RWPE2 (cell line): ENCODE data around the gene ULBP3.
A peak's percentile ranks its signal among the peaks of the same experiment; 100 is the strongest.

ENCODE experiments used
- ATAC-seq: fragments of 200-7000 bp; cut with Tn5 transposase; 3 replicates; pipeline ENCODE4 v1.9.1; 2021; ENCODE audit warnings: low read depth
- DNase-seq: peaks from one replicate; pipeline ENCODE4 v3.0.0-alpha.2; 2020; ENCODE audit warnings: low spot score
- H3K27ac ChIP-seq: fragments of 450-650 bp; 2 replicates; pipeline ENCODE4 v1.5.1; 2017; ENCODE audit warnings: mild to moderate bottlenecking; ENCODE audit not compliant: poor library complexity, severe bottlenecking
- H3K27me3 ChIP-seq: fragments of 250-450 bp; sonication (Bioruptor Pico); 2 replicates; pipeline ENCODE4 v1.5.1; 2021; ENCODE audit warnings: mild to moderate bottlenecking, moderate library complexity; ENCODE audit not compliant: insufficient read depth, poor library complexity, severe bottlenecking
- H3K36me3 ChIP-seq: fragments of 250-450 bp; sonication (Bioruptor Pico); 2 replicates; pipeline ENCODE4 v1.5.1; 2020; ENCODE audit warnings: low read depth, mild to moderate bottlenecking, moderate library complexity
- H3K4me1 ChIP-seq: fragments of 250-450 bp; sonication (Bioruptor Pico); 2 replicates; pipeline ENCODE4 v1.5.1; 2021; ENCODE audit warnings: mild to moderate bottlenecking, moderate library complexity; ENCODE audit not compliant: insufficient read depth, poor library complexity, severe bottlenecking
- H3K4me3 ChIP-seq: fragments of 250-450 bp; sonication (Bioruptor Pico); 2 replicates; pipeline ENCODE4 v1.5.1; 2021; ENCODE audit warnings: mild to moderate bottlenecking, moderate library complexity; ENCODE audit not compliant: severe bottlenecking
- H3K9me3 ChIP-seq: fragments of 250-450 bp; sonication (Bioruptor Pico); 2 replicates; pipeline ENCODE4 v1.5.1; 2021; ENCODE audit warnings: mild to moderate bottlenecking, moderate library complexity; ENCODE audit not compliant: severe bottlenecking
- TF ChIP-seq, protein P1 (sequence below): fragments of 450-650 bp; IDR thresholded peaks from one replicate; pipeline ENCODE4 v1.5.1; 2017; ENCODE audit warnings: mild to moderate bottlenecking, moderate library complexity; ENCODE audit not compliant: poor library complexity, severe bottlenecking

ULBP3 gene

GRCh38 chr6:150098155-150098554 lies 29.2 kb upstream of the ULBP3 start:
- no peaks in the 10 kb centered on the region for H3K9me3 ChIP-seq
- TF ChIP-seq, protein P1, sequence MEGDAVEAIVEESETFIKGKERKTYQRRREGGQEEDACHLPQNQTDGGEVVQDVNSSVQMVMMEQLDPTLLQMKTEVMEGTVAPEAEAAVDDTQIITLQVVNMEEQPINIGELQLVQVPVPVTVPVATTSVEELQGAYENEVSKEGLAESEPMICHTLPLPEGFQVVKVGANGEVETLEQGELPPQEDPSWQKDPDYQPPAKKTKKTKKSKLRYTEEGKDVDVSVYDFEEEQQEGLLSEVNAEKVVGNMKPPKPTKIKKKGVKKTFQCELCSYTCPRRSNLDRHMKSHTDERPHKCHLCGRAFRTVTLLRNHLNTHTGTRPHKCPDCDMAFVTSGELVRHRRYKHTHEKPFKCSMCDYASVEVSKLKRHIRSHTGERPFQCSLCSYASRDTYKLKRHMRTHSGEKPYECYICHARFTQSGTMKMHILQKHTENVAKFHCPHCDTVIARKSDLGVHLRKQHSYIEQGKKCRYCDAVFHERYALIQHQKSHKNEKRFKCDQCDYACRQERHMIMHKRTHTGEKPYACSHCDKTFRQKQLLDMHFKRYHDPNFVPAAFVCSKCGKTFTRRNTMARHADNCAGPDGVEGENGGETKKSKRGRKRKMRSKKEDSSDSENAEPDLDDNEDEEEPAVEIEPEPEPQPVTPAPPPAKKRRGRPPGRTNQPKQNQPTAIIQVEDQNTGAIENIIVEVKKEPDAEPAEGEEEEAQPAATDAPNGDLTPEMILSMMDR: no peak
- H3K4me1 ChIP-seq: no peaks in the 10 kb centered on the region
- no peak for DNase-seq
- no peaks in the 10 kb centered on the region for H3K27me3 ChIP-seq
- no peak overlapping the region for H3K27ac ChIP-seq
- H3K36me3 ChIP-seq: no peaks in the 10 kb centered on the region
- H3K4me3 ChIP-seq: no peak overlapping the region
- ATAC-seq: no peak

DNA sequence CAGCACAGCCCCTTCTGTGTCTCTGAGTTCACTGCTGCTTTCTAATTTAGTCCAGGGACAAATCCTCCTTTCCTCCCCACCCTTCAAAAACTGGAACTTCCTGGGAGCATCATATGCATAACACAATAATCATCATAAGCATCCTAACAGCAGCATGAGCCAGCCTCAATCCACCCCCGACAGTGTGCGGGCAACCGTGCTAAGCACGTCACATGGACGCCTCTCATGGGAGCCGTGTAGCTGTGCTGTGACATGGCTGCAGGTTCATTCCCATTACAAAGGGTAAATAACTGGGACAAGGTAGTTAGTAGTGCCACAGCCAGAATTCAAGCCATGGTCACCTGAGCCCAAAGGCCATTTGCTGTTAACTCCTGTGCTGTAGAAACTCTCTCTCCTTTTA lies 24.5 kb upstream of the ULBP3 start:
- ATAC-seq (no peak), DNase-seq (no peak)
- H3K27ac ChIP-seq: no peak overlapping the region
- no peaks in the 10 kb centered on the region for H3K27me3 ChIP-seq
- no peaks in the 10 kb centered on the region for H3K36me3 ChIP-seq
- no peaks in the 10 kb centered on the region for H3K9me3 ChIP-seq
- H3K4me1 ChIP-seq: no peaks in the 10 kb centered on the region
- no peak overlapping the region for H3K4me3 ChIP-seq
- TF ChIP-seq, protein P1: no peak

- Histone ChIP-seq H3K9me3 (no peaks in the 10 kb centered on the region), H3K36me3 (no peaks in the 10 kb centered on the region), H3K27ac (no peak overlapping the region), H3K4me1 (no peaks in the 10 kb centered on the region), H3K4me3 (no peak overlapping the region), H3K27me3 (no peaks in the 10 kb centered on the region)
- TF ChIP-seq, protein P1: no peak
- ATAC-seq (peak; percentile 40; the same call in 1 of the 3 replicates), DNase-seq (no peak)
These were observed 22.6 kb upstream of the ULBP3 start for GRCh38 chr6:150091476-150091875.

DNA sequence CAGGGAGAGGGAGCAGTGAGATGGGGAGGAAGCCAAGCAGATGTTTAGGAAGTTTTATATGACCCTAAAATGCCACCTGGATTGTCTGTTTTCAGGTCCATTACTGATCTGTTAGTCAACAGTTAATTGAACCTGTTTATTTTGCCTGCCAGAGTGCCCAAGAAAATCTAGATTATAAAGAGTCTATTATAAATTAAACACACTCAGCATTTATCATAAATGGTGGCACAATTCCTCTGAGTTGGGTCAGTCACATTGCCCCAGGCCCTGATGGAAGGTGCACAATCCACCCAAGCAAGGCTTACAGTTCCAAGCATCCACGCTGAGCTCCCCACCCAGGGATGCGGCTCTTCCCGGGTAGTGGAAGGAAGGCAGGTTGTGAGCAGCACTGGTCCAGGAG lies 21.4 kb upstream of the ULBP3 start:
- no peak for DNase-seq
- no peak overlapping the region for H3K4me3 ChIP-seq
- no peaks in the 10 kb centered on the region for H3K4me1 ChIP-seq
- no peak for ATAC-seq
- no peaks in the 10 kb centered on the region for H3K9me3 ChIP-seq
- H3K27ac ChIP-seq: no peak overlapping the region
- TF ChIP-seq, protein P1: no peak
- H3K36me3 ChIP-seq: no peaks in the 10 kb centered on the region
- H3K27me3 ChIP-seq: no peaks in the 10 kb centered on the region

- H3K27me3 ChIP-seq: no peaks in the 10 kb centered on the region
- H3K9me3 ChIP-seq: no peaks in the 10 kb centered on the region
- DNase-seq (no peak), ATAC-seq (no peak)
- H3K4me1 ChIP-seq: no peaks in the 10 kb centered on the region
- no peak overlapping the region for H3K4me3 ChIP-seq
- H3K36me3 ChIP-seq: no peaks in the 10 kb centered on the region
- no peak overlapping the region for H3K27ac ChIP-seq
- TF ChIP-seq, protein P1: no peak
These were observed 19.7 kb upstream of the ULBP3 start for GRCh38 chr6:150088481-150089154.
